H9 (cell line): ENCODE measurements around the gene CHD9. TPM values are rescaled to one million over a fixed set of nuclear protein-coding genes. Genes with fewer than 3 reads are reported as not detected.

Source experiments
- DNase-seq: peaks from one replicate; pipeline ENCODE4 v3.0.0-alpha.2; 2017
- H2AFZ ChIP-seq: one replicate; pipeline ENCODE4 v1.6.1; 2013; ENCODE audit warnings: mild to moderate bottlenecking, low read length, control low read depth, moderate library complexity
- H2AK5ac ChIP-seq: 2 replicates; pipeline ENCODE4 v1.6.1; 2013; ENCODE audit warnings: low read length, control low read depth, mixed read lengths; ENCODE audit not compliant: insufficient read length
- H2BK120ac ChIP-seq: one replicate; pipeline ENCODE4 v1.6.1; 2013; ENCODE audit warnings: low read depth, mild to moderate bottlenecking, low read length, control low read depth, inconsistent platforms; ENCODE audit not compliant: poor library complexity, severe bottlenecking
- H2BK12ac ChIP-seq: 2 replicates; pipeline ENCODE4 v1.6.1; 2013; ENCODE audit warnings: low read length, control low read depth, mixed read lengths, low read depth; ENCODE audit not compliant: insufficient read length
- H2BK15ac ChIP-seq: 2 replicates; pipeline ENCODE4 v1.6.1; 2013; ENCODE audit warnings: low read depth, low read length, control low read depth
- H2BK20ac ChIP-seq: one replicate; pipeline ENCODE4 v1.6.1; 2013; ENCODE audit warnings: low read depth, mild to moderate bottlenecking, low read length, control low read depth, inconsistent platforms; ENCODE audit not compliant: poor library complexity, severe bottlenecking
- H2BK5ac ChIP-seq: 2 replicates; pipeline ENCODE4 v1.6.1; 2013; ENCODE audit warnings: low read length, control low read depth, mixed read lengths; ENCODE audit not compliant: insufficient read length
- H3K14ac ChIP-seq: 2 replicates; pipeline ENCODE4 v1.6.1; 2013; ENCODE audit warnings: low read length, control low read depth; ENCODE audit not compliant: insufficient read depth
- H3K18ac ChIP-seq: 2 replicates; pipeline ENCODE4 v1.6.1; 2013; ENCODE audit warnings: low read depth, mild to moderate bottlenecking, mixed read lengths, low read length, control low read depth; ENCODE audit not compliant: insufficient read length
- H3K23ac ChIP-seq: 2 replicates; pipeline ENCODE4 v1.6.1; 2013; ENCODE audit warnings: low read length, control low read depth, mixed read lengths, low read depth; ENCODE audit not compliant: insufficient read length
- H3K23me2 ChIP-seq: 2 replicates; pipeline ENCODE4 v1.6.1; 2013; ENCODE audit warnings: low read depth, mild to moderate bottlenecking, mixed read lengths, low read length, control low read depth; ENCODE audit not compliant: insufficient read length, poor library complexity, severe bottlenecking
- H3K27ac ChIP-seq: 2 replicates; pipeline ENCODE4 v1.5.1; 2013; ENCODE audit warnings: low read length, control low read depth, mixed read lengths, low read depth; ENCODE audit not compliant: insufficient read length
- H3K27me3 ChIP-seq: 2 replicates; pipeline ENCODE4 v1.6.1; 2013; ENCODE audit warnings: low read length, control low read depth, inconsistent platforms; ENCODE audit not compliant: insufficient read depth
- H3K4ac ChIP-seq: 2 replicates; pipeline ENCODE4 v1.6.1; 2013; ENCODE audit warnings: low read depth, mild to moderate bottlenecking, control low read depth, inconsistent platforms, low read length, moderate library complexity
- H3K4me1 ChIP-seq: 2 replicates; pipeline ENCODE4 v1.6.1; 2013; ENCODE audit warnings: low read length, control low read depth, inconsistent platforms; ENCODE audit not compliant: insufficient read depth
- H3K4me2 ChIP-seq: 2 replicates; pipeline ENCODE4 v1.6.1; 2013; ENCODE audit warnings: low read length, control low read depth, mixed read lengths; ENCODE audit not compliant: insufficient read length, insufficient read depth
- H3K56ac ChIP-seq: 2 replicates; pipeline ENCODE4 v1.6.1; 2013; ENCODE audit warnings: low read depth, mild to moderate bottlenecking, mixed read lengths, low read length, control low read depth; ENCODE audit not compliant: insufficient read length
- H3K79me1 ChIP-seq: 2 replicates; pipeline ENCODE4 v1.6.1; 2013; ENCODE audit warnings: low read depth, mild to moderate bottlenecking, moderate library complexity, low read length, control low read depth, inconsistent platforms; ENCODE audit not compliant: insufficient read depth, poor library complexity, severe bottlenecking
- H3K79me2 ChIP-seq: 2 replicates; pipeline ENCODE4 v1.6.1; 2013; ENCODE audit warnings: low read length, control low read depth, inconsistent platforms; ENCODE audit not compliant: insufficient read depth
- H3K9ac ChIP-seq: 2 replicates; pipeline ENCODE4 v1.6.1; 2013; ENCODE audit warnings: low read length, control low read depth, mixed read lengths; ENCODE audit not compliant: insufficient read length; ENCODE audit errors: extremely low read depth
- H3K9me3 ChIP-seq: one replicate; pipeline ENCODE4 v1.6.1; 2013; ENCODE audit warnings: low read depth, low read length, inconsistent platforms; ENCODE audit not compliant: control insufficient read depth
- H3T11ph ChIP-seq: one replicate; pipeline ENCODE4 v1.6.1; 2013; ENCODE audit warnings: mild to moderate bottlenecking, low read length, control low read depth, inconsistent platforms
- H4K20me1 ChIP-seq: one replicate; pipeline ENCODE4 v1.6.1; 2013; ENCODE audit not compliant: control insufficient read depth, insufficient read length, insufficient read depth
- H4K5ac ChIP-seq: 2 replicates; pipeline ENCODE4 v1.6.1; 2013; ENCODE audit warnings: low read depth, mild to moderate bottlenecking, mixed read lengths, low read length, control low read depth; ENCODE audit not compliant: insufficient read length
- H4K8ac ChIP-seq: replicated peaks from 2 replicates; pipeline ENCODE4 v1.6.1; 2013; ENCODE audit warnings: low read length, control low read depth, mixed read lengths, low read depth; ENCODE audit not compliant: insufficient read length
- H4K91ac ChIP-seq: 2 replicates; pipeline ENCODE4 v1.6.1; 2013; ENCODE audit warnings: low read depth, mild to moderate bottlenecking, moderate library complexity, mixed read lengths, low read length, control low read depth; ENCODE audit not compliant: insufficient read length
- H3K27ac Mint-ChIP-seq, 3 experiments: 2 replicates in 2 of 3; 3 replicates in 1 of 3; pipeline ENCODE4 v1.8.0; 2020 to 2021; ENCODE audit warnings: mixed read lengths in 3 of 3, mild to moderate bottlenecking in 1 of 3, moderate library complexity in 1 of 3
- H3K27me3 Mint-ChIP-seq: 2 replicates; pipeline ENCODE4 v1.8.0; 2021; ENCODE audit warnings: low read depth, mild to moderate bottlenecking, moderate library complexity, mixed read lengths
- H3K36me3 Mint-ChIP-seq, 3 experiments: 2 replicates in 2 of 3; 3 replicates in 1 of 3; pipeline ENCODE4 v1.8.0; 2020 to 2021; ENCODE audit warnings: low read depth in 3 of 3, mixed read lengths in 3 of 3; ENCODE audit not compliant: insufficient read depth in 1 of 3
- H3K4me1 Mint-ChIP-seq, 2 experiments: 2 replicates each; pipeline ENCODE4 v1.8.0; 2020; ENCODE audit warnings: mixed read lengths in 2 of 2
- H3K4me3 Mint-ChIP-seq, 2 experiments: 2 replicates in 1 of 2; 3 replicates in 1 of 2; pipeline ENCODE4 v1.8.0; 2020 to 2021; ENCODE audit warnings: mild to moderate bottlenecking in 2 of 2, mixed read lengths in 2 of 2, moderate library complexity in 1 of 2
- H3K9me3 Mint-ChIP-seq, 2 experiments: 2 replicates in 1 of 2; 3 replicates in 1 of 2; pipeline ENCODE4 v1.8.0; 2020; ENCODE audit warnings: mild to moderate bottlenecking in 2 of 2, mixed read lengths in 2 of 2, moderate library complexity in 1 of 2
- CTCF ChIP-seq: fragments of 200-600 bp; sonication (generic); conservative IDR thresholded peaks from 3 replicates; pipeline ENCODE4 v1.8.0; 2021; ENCODE audit warnings: antibody characterized with exemption, mild to moderate bottlenecking
- WGBS: extraction: QIAGEN DNeasy Blood & Tissue Kit; methylation state at CpG from one replicate; pipeline ENCODE4 v1.1.7; 2013; ENCODE audit warnings: missing lambda C conversion rate, low lambda C conversion rate, mixed read lengths; ENCODE audit not compliant: insufficient read length; ENCODE audit errors: extremely low coverage; 5-methylcytosine and 5-hydroxymethylcytosine counted together
- long read RNA-seq: library from polyadenylated mRNA; unstranded; transcript quantifications from one replicate; pipeline ENCODE4 v2.0.0, GENCODE V29; 2020
- total RNA-seq: library from RNA; stranded (reverse); gene quantifications from 2 replicates; pipeline ENCODE4 v1.2.1, GENCODE V29; 2021

Gene CHD9
- total RNA-seq = 37.6 and 46.2 TPM in 2 replicates
- long read RNA-seq, partial matches to known transcripts = 60 of 100 reads
- long read RNA-seq, other reads (novel, unspliced or antisense) = 33 of 100 reads

- Histone ChIP-seq H3K27me3 (no peaks in the 10 kb centered on the region), H2BK120ac (no peak within 1 kb of the TSS), H2AK5ac (no peak within 1 kb of the TSS), H3K9ac (peak within 1 kb of the TSS; percentile 61), H3K4ac (no peak within 1 kb of the TSS), H3K23ac (no peak within 1 kb of the TSS), H3K14ac (peak within 1 kb of the TSS; percentile 70; the same call in 1 of the 2 replicates), H3K27ac (no peak within 1 kb of the TSS), H2BK20ac (no peak within 1 kb of the TSS), H3T11ph (no peak within 1 kb of the TSS), H2BK5ac (no peak within 1 kb of the TSS), H2AFZ (no peak within 1 kb of the TSS), H4K5ac (peak within 1 kb of the TSS; percentile 65), H3K23me2 (peaks cover 13% of the 10 kb centered on the region), H3K79me2 (peaks cover 1% of the 10 kb centered on the region; the same call in 1 of the 2 replicates), H2BK12ac (peak within 1 kb of the TSS; percentile 55), H4K20me1 (no peaks in the 10 kb centered on the region), H3K56ac (no peak within 1 kb of the TSS), H2BK15ac (no peak within 1 kb of the TSS), H3K18ac (peak within 1 kb of the TSS; percentile 86), H4K91ac (no peak within 1 kb of the TSS), H4K8ac (no peak within 1 kb of the TSS), H3K9me3 (no peaks in the 10 kb centered on the region), H3K4me2 (peak within 1 kb of the TSS; percentile 91), H3K4me1 (peaks cover 2% of the 10 kb centered on the region; the same call in 1 of the 2 replicates), H3K79me1 (no peaks in the 10 kb centered on the region)
- H3K9me3 Mint-ChIP-seq = no peaks in the 10 kb centered on the region; a peak in 2 of 5 replicates
- H3K36me3 Mint-ChIP-seq = peaks cover 0 to 4% (median 0%) of the 10 kb centered on the region in 3 experiments; a peak in 2 of 7 replicates
- peak; percentile 92 for DNase-seq
- H3K4me3 Mint-ChIP-seq = peak within 1 kb of the TSS; percentile 62 to 80
- H3K27me3 Mint-ChIP-seq = no peaks in the 10 kb centered on the region
- peak; percentile 100 for TF ChIP-seq CTCF
- no CpG with 5 or more reads among the region's 62 CpGs for WGBS
- peaks cover 23 to 31% of the 10 kb centered on the region in 2 experiments for H3K4me1 Mint-ChIP-seq
- H3K27ac Mint-ChIP-seq = peak within 1 kb of the TSS; percentile 64 to 93 (median 91); a peak in 6 of 7 replicates
Observed at GRCh38 chr16:53054670-53055485, at the start of gene CHD9. Gene CHD9 (plus strand): TSS chr16:53054991. CDS start chr16:53156090, 101,099 bp downstream.
